GM18508 (cell line): Measurements from ENCODE around the gene PBRM1.
A peak's percentile ranks its signal among the peaks of the same experiment; 100 is the strongest.

ENCODE experiments used
- ATAC-seq: cut with Tn5 transposase; IDR thresholded peaks from one replicate; pipeline ENCODE4 v1.9.1; 2021; ENCODE audit warnings: moderate number of reproducible peaks; ENCODE audit not compliant: insufficient read depth, unreplicated experiment

PBRM1 gene

GRCh38 chr3:52671676-52672075 lies 14.0 kb downstream of the PBRM1 start:
- ATAC-seq = no peak

GRCh38 chr3:52670621-52671521 lies 14.8 kb downstream of the PBRM1 start:
- ATAC-seq = peak; percentile 67

GRCh38 chr3:52663098-52663497 lies 22.6 kb downstream of the PBRM1 start:
- ATAC-seq = no peak

- ATAC-seq = no peak
Measured at GRCh38 chr3:52660046-52660445, 25.7 kb downstream of the PBRM1 start.

DNA sequence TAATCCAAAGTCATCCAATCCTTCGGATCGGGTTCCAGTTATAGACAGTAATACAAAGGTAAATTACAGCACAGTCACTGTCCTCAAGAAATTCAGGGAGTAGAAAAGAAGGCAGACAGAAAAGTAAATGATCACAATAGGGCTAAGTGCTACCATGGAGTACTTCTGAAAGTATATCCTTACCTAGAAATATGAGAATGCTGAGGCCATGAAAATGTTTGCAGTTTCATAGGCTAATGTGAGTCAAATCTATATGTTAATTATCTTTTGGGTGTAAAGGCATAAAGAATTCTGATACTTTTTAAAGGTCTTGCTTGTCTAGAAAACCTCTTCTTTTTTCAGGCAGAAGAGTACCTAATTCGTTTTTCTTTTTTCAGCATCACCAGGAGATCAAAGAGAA lies 29.8 kb downstream of the PBRM1 start:
- no peak for ATAC-seq

DNA sequence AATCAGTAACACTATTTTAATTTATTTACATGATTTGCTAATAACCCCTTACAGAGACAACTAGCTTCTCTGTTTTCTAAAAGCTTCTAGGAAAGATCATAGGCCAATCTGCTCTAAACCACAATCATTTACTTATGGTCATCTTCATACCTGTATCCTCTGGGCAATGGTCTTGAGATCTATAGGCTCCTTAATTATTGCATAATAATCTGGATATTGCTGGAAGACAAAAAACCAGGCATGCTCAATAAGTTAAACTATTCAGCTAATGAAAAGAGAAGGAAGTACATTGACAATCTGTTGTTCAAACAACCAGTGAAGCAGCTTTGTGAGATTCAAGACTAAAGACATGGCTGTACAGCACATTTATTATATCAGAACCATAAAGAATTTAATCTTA lies 34.1 kb downstream of the PBRM1 start:
- ATAC-seq = no peak

- no peak for ATAC-seq
Measured at GRCh38 chr3:52650439-52650838, 35.3 kb downstream of the PBRM1 start.

DNA sequence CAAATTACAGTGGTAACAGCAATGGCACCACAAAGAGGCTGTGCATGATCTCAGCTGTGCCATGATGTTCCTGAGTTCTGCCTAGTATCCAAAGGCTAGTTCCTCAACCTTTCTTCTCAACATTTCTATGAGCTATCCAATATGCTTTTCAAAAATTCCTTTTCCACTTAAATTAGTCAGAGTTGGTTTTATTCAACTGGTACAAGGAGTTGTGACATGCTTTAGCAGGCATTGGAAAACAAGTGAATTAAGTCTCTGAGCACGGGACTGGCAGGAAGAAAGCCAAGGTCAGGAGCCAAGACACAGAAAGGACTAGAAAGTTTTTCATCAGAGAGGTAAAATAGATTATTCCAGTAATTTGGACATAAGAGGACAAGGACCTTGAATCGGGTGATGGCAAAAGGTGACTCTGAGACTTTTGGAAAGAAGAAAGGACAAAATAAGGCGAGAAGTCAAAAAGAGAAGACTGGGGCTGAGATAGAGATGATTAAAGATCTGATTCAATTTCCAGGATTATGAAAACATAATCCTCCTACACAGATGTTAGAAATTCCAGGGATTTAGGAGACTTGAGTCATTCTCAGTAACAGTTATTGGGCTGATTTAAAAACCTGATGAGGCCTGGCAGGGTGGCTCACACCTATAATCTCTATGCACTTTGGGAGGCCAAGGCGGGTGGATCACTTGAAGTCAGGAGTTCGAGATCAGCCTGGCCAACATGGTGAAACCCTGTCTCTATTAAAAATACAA lies 36.1 kb downstream of the PBRM1 start:
- no peak for ATAC-seq

DNA sequence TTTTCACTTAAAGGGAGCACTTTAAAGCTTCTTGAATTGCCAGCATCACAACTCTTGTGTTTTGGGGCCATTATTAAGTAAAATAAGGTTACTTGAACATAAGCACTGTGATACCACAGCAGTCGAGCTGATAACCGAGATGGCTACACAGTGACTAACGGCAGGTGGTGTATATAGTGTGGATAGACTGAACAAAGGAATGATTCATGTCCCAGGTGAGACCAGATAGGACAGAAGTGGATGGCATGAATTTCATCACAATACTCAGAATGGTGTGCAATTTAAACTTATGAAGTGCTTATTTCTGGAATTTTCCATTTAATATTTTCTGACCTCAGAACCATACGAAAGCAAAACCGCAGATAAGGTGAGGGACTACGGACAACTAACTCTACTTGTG lies 40.2 kb downstream of the PBRM1 start:
- no peak for ATAC-seq

- no peak for ATAC-seq
Measured at GRCh38 chr3:52636673-52637072, 49.0 kb downstream of the PBRM1 start.

DNA sequence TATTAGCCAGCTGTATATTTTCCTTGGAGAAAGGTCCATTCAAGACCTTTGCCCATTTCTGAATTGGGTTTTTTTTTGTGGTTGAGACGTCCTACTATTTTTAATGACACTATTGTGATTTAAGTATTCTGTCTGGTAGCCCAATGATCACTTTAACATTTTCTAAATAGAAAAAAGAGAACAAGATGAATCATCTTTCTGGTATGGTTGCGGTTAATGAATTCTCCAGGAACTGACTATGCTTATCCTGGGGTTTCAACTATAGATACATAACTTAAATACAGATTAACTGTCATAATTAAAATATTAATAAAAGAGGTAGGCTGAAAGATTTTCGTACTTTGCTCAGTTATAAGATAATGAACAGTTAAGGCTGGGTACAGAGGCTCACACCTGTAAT lies 51.9 kb downstream of the PBRM1 start:
- no peak for ATAC-seq

DNA sequence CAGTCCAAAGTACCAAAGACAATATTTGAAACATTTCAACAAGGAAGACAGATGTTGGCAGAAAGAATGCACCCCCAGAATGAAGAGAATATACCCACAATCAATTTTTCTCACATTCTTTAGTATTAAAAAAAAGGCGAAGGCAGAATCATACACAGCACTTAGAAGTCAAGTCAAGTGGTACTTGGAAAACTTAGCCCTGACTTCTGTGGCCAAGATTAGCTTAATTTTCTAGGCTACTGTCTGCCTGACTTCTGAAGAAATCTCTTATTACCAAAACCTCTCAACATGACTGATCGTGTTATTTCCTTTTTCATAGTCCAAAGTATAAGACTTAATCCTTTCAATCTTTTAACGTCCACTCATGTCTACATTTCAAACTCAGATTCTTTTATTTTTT lies 60.7 kb downstream of the PBRM1 start:
- ATAC-seq = no peak

GRCh38 chr3:52623234-52623792 lies 62.4 kb downstream of the PBRM1 start:
- ATAC-seq = no peak

DNA sequence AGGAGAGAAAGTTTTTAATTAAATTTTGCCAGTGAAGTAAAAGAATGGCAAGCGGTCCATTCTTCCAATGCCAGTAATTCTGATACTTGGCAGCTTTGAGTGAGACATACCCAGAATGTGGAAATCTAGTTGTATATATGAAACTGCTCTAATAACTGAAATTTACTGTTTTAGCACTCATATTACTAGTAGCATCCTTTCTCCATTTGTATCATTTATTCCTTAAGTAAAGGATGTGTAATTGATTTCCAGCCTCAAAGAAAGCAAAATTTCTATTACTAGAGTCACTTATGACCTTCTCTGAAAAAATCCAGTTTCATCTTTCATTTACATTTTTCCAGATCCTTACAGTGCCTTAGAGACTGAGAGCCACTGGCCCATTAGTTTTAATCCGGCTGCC lies 65.1 kb downstream of the PBRM1 start:
- no peak for ATAC-seq

- ATAC-seq = no peak
Measured at GRCh38 chr3:52615166-52615565, 70.5 kb downstream of the PBRM1 start.

DNA sequence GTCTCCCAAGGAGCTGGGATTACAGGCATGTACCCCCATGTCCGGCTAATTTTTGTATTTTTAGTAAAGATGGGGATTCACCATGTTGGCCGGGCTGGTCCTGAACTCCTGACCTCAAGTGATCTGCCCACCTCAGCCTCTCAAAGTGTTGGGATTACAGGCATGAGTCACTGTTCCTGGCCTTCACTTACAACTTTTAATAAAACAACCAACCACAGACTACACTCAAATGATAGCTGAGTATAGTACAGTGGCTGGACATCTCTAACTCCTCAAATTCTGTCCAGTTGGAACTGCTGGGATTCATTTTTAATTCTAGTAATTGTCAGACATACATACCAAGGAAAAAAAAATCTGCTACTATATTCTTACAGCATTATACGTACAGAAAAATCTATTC lies 71.0 kb downstream of the PBRM1 start:
- no peak for ATAC-seq

- ATAC-seq = no peak
Measured at GRCh38 chr3:52609316-52609815, 76.3 kb downstream of the PBRM1 start.

DNA sequence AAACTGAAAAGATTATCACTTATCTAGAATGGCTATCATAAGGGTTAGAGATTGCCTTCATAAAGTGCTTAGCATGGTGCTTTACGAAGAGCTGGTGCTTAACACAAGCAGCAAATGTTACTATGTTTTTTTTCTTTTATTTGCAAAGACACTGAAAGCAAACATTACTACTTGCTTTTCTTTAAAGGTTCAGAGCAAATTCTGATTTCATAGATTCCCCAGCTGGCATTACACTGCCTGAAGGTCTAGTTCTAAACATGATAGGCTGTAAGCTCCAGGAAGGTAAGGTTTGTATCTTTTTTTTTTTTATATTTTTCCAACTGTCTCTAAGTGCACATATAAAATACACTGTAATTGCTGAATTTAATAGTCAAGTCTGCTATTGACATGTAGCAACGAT lies 77.4 kb downstream of the PBRM1 start:
- no peak for ATAC-seq

DNA sequence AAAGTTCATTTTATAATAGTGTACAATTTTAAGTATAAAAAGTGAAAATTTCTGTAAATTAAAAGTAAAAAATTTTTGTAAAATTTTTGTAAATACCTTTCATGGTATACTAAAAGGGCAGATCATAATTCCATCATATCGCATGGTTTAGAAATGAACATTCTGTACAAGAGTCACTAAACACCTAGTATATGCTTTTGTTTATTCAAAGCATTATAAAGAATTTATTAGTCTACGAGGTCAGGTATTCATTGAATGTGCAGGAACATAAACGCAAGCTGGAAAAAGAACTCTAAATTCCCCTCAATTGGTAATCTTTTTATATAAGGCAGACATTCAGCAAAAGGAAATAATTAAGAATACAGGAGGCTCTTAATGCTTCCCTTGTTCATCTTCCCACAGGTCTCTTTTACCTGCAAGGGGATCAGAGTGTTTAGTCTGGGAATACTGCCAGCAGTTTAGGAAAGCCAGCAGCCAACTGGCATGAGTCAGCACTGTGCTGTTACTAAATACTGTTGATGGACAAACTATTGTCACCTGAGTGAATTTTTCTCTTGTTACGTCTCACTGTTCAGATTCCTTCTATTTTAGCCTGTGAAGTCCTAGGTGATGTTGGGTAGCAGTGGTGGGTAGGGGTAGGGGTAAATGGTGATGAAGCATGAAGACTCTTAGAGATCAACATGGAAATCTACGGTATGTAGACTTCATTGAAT lies 79.2 kb downstream of the PBRM1 start:
- no peak for ATAC-seq

- no peak for ATAC-seq
Measured at GRCh38 chr3:52600258-52600657, 85.5 kb downstream of the PBRM1 start.
